ENCODE data around the gene BTBD17.

The BTBD17 gene

GRCh38 chr17:74339537-74340195 is 22.0 kb downstream of the BTBD17 start:
- H3K4me3 ChIP-seq (ENCODE audit: low read depth, low read length): no peak overlapping the region
- in situ Hi-C loops (cut with HindIII; ENCODE audit: low sequenced_read_pairs): no loop called here
- DNase-seq (ENCODE audit: low read depth, low spot score): no peak
- no peak for TF ChIP-seq CTCF (IDR thresholded peaks at IDR 0.05; ENCODE audit: low read depth, low read length)

GRCh38 chr17:74337834-74338500 is 23.7 kb downstream of the BTBD17 start:
- in situ Hi-C loops (cut with HindIII; ENCODE audit: low sequenced_read_pairs): no loop called here
- no peak for TF ChIP-seq CTCF (IDR thresholded peaks at IDR 0.05; ENCODE audit: low read depth, low read length)
- no peak for DNase-seq (ENCODE audit: low read depth, low spot score)
- H3K4me3 ChIP-seq (ENCODE audit: low read depth, low read length): no peak overlapping the region

GRCh38 chr17:74336307-74336706 is 25.4 kb downstream of the BTBD17 start:
- no peak for TF ChIP-seq CTCF (IDR thresholded peaks at IDR 0.05; ENCODE audit: low read depth, low read length)
- DNase-seq (ENCODE audit: low read depth, low spot score): no peak
- no peak overlapping the region for H3K4me3 ChIP-seq (ENCODE audit: low read depth, low read length)
- in situ Hi-C loops (cut with HindIII; ENCODE audit: low sequenced_read_pairs): no loop called here

GRCh38 chr17:74335529-74336062 is 26.1 kb downstream of the BTBD17 start:
- no peak overlapping the region for H3K4me3 ChIP-seq (ENCODE audit: low read depth, low read length)
- no peak for TF ChIP-seq CTCF (IDR thresholded peaks at IDR 0.05; ENCODE audit: low read depth, low read length)
- DNase-seq (ENCODE audit: low read depth, low spot score): no peak
- in situ Hi-C loops (cut with HindIII; ENCODE audit: low sequenced_read_pairs): no loop called here

- DNase-seq (ENCODE audit: low read depth, low spot score): peak; percentile 3
- in situ Hi-C loops (cut with HindIII; ENCODE audit: low sequenced_read_pairs): no loop called here
- no peak overlapping the region for H3K4me3 ChIP-seq (ENCODE audit: low read depth, low read length)
- no peak for TF ChIP-seq CTCF (IDR thresholded peaks at IDR 0.05; ENCODE audit: low read depth, low read length)
These were observed 27.2 kb downstream of the BTBD17 start for GRCh38 chr17:74334393-74335039.

GRCh38 chr17:74332763-74333283 is 28.8 kb downstream of the BTBD17 start:
- in situ Hi-C loops (cut with HindIII; ENCODE audit: low sequenced_read_pairs): no loop called here
- no peak for DNase-seq (ENCODE audit: low read depth, low spot score)
- H3K4me3 ChIP-seq (ENCODE audit: low read depth, low read length): no peak overlapping the region
- no peak for TF ChIP-seq CTCF (IDR thresholded peaks at IDR 0.05; ENCODE audit: low read depth, low read length)
